ENCODE results near the gene FBXL17. TPM values are rescaled to one million over a fixed set of nuclear protein-coding genes. Genes with fewer than 3 reads are reported as not detected.

Gene FBXL17
- total and polyA plus RNA-seq, 2 of the 13 experiments (the other 11 are each of a cell fraction or from before 2014, with no cell fraction given) = 3.0 to 7.9 TPM

DNA sequence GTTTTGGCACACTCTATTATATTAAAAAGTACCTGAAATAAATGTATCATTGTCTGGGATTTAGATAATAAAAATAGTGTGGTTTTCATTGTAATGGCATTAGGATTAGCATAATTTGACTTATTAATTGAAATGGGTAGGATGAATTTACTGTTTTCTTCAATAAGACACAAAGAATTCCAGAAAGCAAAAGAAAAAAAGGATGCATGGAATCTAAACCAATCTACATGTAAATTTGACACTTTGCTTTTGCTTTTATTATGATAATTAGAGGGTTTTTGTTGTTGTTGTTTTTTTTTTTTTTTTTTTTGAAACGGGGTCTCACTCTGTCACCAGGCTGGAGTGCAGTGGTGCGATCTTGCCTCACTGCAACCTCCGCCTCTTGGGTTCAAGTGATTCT lies 406.3 kb downstream of the FBXL17 start:
- Histone ChIP-seq H3K27me3 (ENCODE audit: control insufficient read depth in 1 of 2, insufficient read depth in 2 of 2, low read length in 2 of 2) (no peaks in the 10 kb centered on the region), H3K4me2 (ENCODE audit: low read depth, low read length) (no peak overlapping the region), H3K4me1 (ENCODE audit: insufficient read depth, low read length) (no peaks in the 10 kb centered on the region), H2AFZ (ENCODE audit: low read length) (no peak overlapping the region), H3K36me3 (replicated peaks in 1 of 2; ENCODE audit: control insufficient read depth in 1 of 2, insufficient read depth in 2 of 2, low read length in 2 of 2) (no peaks in the 10 kb centered on the region), H3K9ac (ENCODE audit: insufficient read depth, low read depth, low read length) (no peak overlapping the region), H3K27ac (ENCODE audit: extremely low read length, insufficient read depth, low read length) (no peak overlapping the region), H3K4me3 (replicated peaks in 1 of 3; ENCODE audit: insufficient read depth in 1 of 3, low read depth in 2 of 3, low read length in 3 of 3) (no peak overlapping the region), H3K79me2 (ENCODE audit: insufficient read depth, low read length) (no peaks in the 10 kb centered on the region), H3K9me3 (ENCODE audit: low read length) (no peaks in the 10 kb centered on the region), H4K20me1 (ENCODE audit: insufficient read depth, low read length) (no peaks in the 10 kb centered on the region)
- DNase-seq (ENCODE audit: low spot score) = no peak
- intact Hi-C loops (cut with micrococcal nuclease; ENCODE audit: unreplicated experiment) = no loop called here
- ATAC-seq = no peak
- ChIA-PET CTCF (ENCODE audit: low intra/inter-chr PET ratio, low total read pairs) (no interaction called here), POLR2A (no interaction called here)
- no TSS peak for BruUV-seq (replicated peaks)
- 68% methylated on average over 3 of the region's 3 CpGs for WGBS (ENCODE audit: low lambda C conversion rate)
- no peak for FAIRE-seq
- TF ChIP-seq ZNF652 (CRISPR knock-in tag; IDR thresholded peaks at IDR 0.05; ENCODE audit: borderline replicate concordance, low read depth) = no peak
- TF ChIP-seq CC2D1A (CRISPR knock-in tag; IDR thresholded peaks at IDR 0.05) = no peak
- TF ChIP-seq, protein P1, sequence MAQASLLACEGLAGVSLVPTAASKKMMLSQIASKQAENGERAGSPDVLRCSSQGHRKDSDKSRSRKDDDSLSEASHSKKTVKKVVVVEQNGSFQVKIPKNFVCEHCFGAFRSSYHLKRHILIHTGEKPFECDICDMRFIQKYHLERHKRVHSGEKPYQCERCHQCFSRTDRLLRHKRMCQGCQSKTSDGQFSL (CRISPR knock-in tag; IDR thresholded peaks at IDR 0.05) = no peak
- TF ChIP-seq, protein P2, sequence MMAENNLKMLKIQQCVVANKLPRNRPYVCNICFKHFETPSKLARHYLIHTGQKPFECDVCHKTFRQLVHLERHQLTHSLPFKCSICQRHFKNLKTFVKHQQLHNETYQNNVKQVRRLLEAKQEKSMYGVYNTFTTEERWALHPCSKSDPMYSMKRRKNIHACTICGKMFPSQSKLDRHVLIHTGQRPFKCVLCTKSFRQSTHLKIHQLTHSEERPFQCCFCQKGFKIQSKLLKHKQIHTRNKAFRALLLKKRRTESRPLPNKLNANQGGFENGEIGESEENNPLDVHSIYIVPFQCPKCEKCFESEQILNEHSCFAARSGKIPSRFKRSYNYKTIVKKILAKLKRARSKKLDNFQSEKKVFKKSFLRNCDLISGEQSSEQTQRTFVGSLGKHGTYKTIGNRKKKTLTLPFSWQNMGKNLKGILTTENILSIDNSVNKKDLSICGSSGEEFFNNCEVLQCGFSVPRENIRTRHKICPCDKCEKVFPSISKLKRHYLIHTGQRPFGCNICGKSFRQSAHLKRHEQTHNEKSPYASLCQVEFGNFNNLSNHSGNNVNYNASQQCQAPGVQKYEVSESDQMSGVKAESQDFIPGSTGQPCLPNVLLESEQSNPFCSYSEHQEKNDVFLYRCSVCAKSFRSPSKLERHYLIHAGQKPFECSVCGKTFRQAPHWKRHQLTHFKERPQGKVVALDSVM (CRISPR knock-in tag; IDR thresholded peaks at IDR 0.05) = no peak
- no peak for TF ChIP-seq ZNF263 (CRISPR knock-in tag; IDR thresholded peaks at IDR 0.05)
- no peak for TF ChIP-seq MBNL3 (CRISPR knock-in tag; conservative IDR thresholded peaks at IDR 0.05)
- no peak for TF ChIP-seq PHF8 (CRISPR knock-in tag; IDR thresholded peaks at IDR 0.05)
- TF ChIP-seq SNAI1 (CRISPR knock-in tag; IDR thresholded peaks at IDR 0.05; ENCODE audit: borderline replicate concordance) = no peak
- in situ Hi-C loops (cut with HindIII; ENCODE audit: extremely low pct_ligation_motif_present, low pct_unique_long_range_greater_than_20kb) = no loop called here
